HG03521 (cell line): ENCODE measurements around the gene NFKBIE.

Experiments used
- ATAC-seq: cut with Tn5 transposase; IDR thresholded peaks from one replicate; pipeline ENCODE4 v1.9.1; 2021; ENCODE audit warnings: mild to moderate bottlenecking, moderate library complexity; ENCODE audit not compliant: unreplicated experiment

The NFKBIE gene

GRCh38 chr6:44297063-44298038 is 32.0 kb upstream of the NFKBIE start:
- ATAC-seq, result no peak

DNA sequence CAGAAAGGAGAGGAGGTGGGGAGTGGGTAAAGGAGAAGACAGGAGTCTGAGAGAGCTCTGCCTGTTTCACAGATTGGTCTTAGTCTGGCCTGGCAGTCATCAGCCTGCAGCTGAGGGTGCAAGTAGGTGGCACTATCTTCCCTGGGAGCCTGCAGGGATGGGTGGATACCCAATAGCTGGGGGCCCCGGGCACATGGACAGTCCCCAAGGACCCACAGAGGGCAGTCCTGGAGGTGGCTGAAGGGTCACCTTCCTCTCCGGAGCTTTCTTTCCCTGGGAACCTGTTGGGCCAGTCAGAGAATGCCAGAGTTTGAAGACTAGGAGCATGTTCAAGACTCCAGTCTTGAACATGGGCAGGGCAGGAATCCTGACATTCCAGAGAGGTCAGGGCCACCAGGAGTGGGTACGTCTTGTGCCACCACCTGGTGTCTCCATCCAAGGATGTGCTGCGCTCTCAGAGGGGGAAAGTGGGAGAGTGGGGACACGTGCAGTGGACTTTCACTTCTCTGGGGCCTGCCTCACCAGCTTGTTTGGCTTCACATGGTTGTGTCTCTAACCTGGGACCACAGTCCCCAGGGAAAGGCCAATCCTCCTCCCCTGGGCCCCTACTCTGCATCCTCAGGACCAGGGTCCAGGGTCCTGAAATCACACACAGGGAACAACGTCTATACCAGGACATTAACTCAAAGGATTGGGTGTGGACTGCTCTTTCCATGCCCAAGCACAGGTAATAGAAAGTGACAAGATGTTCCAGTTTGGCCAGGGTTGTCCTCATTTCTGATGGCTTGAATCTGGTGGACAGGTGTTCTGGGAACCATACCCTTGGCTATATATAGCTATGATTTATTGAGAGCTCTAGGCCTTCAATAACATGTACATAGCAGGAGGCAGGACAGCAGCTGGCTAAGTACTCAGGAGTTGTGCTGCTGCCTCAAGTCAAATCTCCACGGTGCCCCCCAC is 29.8 kb upstream of the NFKBIE start:
- no peak for ATAC-seq

DNA sequence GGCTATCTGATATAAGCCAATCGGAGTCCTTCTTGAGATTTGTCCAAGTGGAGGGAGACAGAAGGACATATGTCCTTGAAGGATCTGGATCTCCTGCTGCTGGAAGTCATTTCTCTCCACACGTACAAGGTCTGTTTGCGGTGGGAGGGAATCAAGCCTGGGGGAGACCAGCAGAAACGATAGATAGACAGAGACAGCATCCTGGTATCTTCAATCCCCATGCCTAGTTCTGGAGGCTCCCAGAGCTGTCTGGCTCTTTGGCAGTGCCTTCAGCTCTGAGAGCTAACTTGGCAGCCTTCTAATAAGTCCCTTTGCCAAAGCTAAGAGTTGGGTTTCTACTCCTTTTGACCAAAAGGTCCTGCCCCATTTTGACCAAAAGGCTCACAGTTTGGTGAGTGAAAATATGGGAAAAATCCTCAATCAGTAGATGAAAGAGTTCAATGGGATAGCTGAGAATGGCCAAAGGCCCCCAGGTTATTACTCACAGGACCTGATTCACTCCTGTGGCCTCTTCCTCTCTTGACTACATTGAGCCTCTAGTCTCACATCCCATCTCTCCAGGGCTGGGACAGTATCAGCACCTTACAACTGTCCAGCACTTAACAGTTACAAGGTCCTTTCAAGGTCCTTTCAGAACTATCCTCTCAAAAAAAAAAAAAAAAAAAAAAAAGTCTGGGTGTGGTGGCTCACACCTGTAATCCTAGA is 27.5 kb upstream of the NFKBIE start:
- no peak for ATAC-seq

GRCh38 chr6:44291841-44292240 is 26.5 kb upstream of the NFKBIE start:
- ATAC-seq, result no peak

DNA sequence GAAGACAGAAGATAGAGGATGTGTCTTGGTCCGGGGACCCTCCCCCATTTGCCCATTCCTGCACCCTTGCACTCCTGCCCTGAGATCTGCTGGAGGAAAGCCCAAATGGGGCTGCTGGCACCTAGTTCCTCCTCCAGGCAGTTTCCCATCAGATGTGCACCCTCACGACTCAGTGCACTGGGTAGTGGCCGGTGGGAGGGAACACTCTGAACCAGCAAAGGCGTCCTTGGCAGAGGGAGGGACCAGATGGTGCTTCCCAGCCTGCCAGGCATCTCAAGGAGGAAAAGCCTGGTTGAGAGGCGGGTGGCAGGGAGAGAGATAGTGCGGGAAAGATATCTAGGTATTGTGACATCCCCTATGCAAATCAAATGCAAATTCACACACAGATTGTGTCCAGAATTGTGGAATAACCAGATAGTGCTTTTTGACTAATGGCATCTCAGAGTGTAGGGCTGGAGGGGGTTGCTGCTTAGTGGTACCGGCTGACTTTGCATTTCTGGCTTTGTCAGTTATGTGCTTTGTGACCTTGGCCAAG is 24.4 kb upstream of the NFKBIE start:
- no peak for ATAC-seq

DNA sequence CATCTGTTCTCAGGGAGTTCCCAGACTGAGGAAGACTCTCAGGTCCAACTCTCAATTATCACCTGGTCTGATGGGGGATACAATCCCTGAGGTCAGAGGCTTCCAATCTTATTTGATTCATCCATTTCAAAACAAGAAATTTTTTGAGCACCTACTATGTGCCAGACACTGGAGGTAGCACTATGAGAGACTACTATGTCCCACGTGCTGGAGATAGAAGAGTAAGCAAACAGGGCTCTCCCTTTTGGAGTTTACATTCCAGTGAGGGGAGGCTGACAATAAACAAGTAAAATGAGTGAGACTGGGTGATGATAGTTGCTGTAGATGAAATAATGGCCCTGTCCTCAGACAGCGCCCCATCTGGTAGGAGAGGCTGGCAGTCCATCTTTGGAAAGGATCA is 21.4 kb upstream of the NFKBIE start:
- ATAC-seq, result no peak

- ATAC-seq, result no peak
Measured at GRCh38 chr6:44286285-44286565, 20.9 kb upstream of the NFKBIE start.

- no peak for ATAC-seq
Measured at GRCh38 chr6:44285552-44286284, 20.4 kb upstream of the NFKBIE start.

DNA sequence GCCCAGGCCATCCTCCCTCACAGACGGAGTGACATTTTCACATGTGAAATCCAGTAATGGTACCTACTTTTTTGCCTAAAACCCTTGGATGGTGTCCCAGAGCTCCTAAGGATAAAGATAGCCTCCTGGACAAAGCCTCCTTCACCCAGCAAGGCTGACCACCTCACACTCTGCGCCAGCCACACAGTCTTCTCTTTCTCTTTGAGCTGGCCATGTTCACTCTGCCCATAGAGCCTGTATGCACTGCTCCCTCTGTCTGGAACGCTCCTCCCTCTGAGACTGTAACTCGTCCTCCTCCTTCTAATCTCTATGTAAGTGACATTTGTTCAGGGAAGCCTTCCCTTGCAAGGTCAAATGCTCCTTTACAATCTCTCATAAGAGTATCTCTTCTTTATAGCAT is 19.5 kb upstream of the NFKBIE start:
- ATAC-seq, result no peak

GRCh38 chr6:44284121-44284520 is 18.8 kb upstream of the NFKBIE start:
- no peak for ATAC-seq

DNA sequence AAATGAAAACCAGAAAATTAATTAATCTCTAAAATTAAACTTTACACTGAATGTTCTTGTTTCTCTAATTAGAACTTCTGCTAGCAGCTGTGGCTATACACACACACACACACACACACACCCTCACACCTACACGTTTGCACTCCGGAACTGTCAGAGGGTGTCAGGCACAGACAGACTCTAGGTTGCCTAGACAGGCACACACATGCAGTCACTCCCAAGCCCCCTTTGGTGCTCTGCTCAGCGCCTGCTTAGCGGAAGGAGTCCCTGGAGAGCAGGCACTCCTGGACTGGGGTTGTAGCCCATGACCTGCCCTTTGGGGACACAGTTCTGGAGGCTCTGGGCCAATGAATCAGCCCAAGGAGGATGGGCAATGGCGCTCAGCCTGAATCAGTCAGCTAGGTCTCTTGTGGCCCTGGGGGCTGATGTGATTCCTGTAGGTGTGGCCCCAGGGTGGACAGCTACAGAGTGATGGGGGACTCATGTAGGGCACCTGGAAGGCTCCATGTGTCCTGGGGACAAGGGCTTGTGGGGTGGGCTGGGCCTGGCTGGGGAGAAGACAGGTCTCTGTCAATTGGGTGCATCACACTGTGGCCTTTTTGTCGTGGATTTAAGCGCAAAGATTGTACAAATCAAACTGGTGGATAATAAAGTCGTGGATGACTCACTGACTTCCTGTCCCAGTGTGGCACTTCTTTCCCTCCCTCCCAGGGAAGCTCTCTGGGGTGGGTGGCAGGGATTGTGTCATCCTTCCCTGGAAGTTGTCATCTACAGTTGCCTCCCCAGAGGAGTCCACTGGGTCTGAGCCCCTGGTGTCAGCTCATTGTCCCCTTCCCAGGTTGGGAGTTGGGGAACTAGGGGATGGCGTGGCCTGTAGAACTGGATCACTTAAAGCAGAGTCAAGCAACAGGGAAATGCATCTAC is 13.7 kb upstream of the NFKBIE start:
- ATAC-seq, result no peak

GRCh38 chr6:44278315-44278714 is 13.0 kb upstream of the NFKBIE start:
- no peak for ATAC-seq

GRCh38 chr6:44277763-44278162 is 12.4 kb upstream of the NFKBIE start:
- no peak for ATAC-seq

GRCh38 chr6:44276667-44277640 is 11.6 kb upstream of the NFKBIE start:
- no peak for ATAC-seq

DNA sequence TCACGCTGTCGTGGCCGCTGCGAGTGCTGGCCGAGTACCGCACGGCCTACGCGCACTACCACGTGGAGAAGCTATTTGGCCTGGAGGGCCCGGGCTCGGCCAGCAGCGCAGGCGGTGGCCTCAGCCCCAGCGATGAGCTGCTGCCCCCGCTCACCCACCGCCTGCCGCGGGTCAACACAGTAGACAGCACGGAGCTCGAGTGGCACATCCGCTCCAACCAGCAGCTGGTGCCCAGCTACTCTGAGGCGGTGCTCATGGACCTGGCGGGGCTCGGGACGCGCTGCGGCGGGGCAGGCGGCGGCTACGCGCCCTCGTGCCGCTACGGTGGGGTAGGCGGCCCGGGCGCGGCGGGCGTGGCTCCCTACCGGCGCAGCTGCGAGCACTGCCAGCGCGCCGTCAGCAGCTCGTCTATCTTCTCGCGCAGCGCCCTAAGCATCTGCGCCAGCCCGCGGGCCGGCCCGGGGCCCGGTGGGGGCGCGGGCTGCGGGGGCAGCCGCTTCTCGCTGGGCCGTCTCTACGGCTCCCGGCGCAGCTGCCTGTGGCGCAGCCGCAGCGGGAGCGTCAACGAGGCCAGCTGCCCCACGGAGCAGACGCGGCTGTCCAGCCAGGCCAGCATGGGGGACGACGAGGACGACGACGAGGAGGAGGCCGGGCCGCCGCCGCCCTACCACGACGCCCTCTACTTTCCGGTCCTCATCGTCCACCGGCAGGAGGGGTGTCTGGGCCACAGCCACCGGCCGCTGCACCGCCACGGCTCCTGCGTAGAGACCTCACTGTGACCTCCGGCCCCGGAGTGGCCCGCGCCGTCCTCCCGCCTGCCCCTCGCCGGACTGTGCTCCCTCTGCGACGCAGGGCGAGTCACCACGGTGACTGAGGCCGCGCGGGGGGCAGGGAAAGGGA is 10.6 kb upstream of the NFKBIE start:
- no peak for ATAC-seq

- ATAC-seq, result no peak
Measured at GRCh38 chr6:44275271-44275748, 10.0 kb upstream of the NFKBIE start.

DNA sequence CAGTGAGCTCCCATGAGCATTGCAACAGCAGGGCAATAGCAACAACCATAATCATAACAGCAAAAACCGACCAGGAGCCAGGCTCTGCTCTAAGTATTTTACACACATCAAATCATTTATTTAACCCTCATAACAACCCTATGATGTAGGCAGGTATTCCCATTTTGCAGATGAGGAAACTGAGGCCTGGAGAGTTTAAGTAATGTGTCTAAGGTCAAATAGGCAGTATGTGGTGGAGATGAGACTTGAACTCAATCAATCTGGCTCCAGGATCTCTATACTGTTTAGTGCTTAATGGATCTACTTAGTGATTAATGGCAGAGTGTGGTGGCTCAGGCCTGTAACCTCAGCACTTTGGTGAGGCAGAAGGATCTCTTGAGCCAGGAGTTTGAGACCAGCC is 8.3 kb upstream of the NFKBIE start:
- ATAC-seq, result no peak
